Lung microvascular endothelial cell (primary cell): ENCODE measurements around the gene SNTG2. TPM values are rescaled to one million over a fixed set of nuclear protein-coding genes. Genes with fewer than 3 reads are reported as not detected.
A peak's percentile ranks its signal among the peaks of the same experiment; 100 is the strongest.

Source experiments
- DNase-seq, 2 donors: peaks; one replicate each; pipeline versions ENCODE4 v3.0.0 to v3.0.0-alpha.2; 2010; ENCODE audit warnings: low read depth in 2 of 2
- total RNA-seq: library from RNA; depleted of rRNA; stranded (reverse); fragments of >200 nt; gene quantifications from 2 replicates; pipeline ENCODE4 v1.2.1, GENCODE V29; 2014

Gene SNTG2
- total RNA-seq, 1 donor from 2014 or later, result 0.79 TPM

DNA sequence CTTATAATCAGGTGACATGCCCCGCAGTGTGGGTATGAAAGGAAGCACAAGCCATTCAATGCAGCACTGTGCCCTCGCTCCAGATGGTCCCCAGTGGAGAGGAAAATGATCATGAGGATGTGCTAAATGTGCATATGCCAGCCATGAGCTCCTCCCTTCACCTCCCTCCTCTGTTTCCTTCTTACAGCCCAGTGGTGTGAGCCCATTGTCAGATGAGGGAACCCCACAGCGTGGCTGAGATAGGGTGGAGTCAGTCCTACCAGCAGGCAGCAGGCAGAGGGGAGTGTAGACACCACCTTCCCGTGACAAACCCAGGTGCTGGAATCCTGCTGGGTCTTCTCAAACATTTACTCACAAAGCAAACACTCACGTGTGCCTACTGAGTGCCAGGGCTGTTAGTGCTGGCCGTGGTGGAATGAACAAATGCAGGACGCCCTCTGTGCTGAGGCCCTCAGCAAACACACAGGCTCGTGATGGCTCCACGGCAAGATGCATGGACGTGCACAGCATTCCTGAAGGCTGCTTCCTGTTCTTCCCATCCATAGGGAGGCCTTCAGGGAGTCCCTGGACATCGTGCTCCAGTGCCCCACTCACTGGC, 280.9 kb downstream of the SNTG2 start:
- DNase-seq, result no peak

DNA sequence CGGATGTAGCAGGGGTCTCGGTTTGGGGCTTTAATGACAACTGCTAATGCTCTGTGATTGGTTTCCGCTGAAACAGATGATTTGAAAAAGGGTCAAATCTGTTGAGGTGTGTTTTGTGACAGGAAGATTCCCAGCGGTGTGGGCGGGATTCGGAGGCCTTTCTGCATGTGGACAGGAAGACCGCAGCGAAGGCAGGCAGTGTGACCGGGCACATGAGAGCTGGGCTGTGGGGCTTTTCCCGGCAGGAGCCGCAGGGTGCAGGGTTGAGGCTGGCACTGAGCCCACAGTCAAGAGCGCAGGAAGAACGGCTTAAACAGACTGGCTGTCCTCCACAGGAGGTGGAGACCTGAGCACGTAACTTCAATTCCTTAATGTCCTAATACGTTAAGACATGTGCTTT, 282.6 kb downstream of the SNTG2 start:
- peak in 1 of 2 donors; percentile 22 for DNase-seq

GRCh38 chr2:1234731-1235308, 284.2 kb downstream of the SNTG2 start:
- peak in 1 of 2 donors; percentile 51 for DNase-seq

- DNase-seq, result no peak
Observed at GRCh38 chr2:1235806-1236205, 285.2 kb downstream of the SNTG2 start.

- DNase-seq, result no peak
Observed at GRCh38 chr2:1236606-1237005, 286.0 kb downstream of the SNTG2 start.

- DNase-seq, result no peak
Observed at GRCh38 chr2:1237783-1238182, 287.1 kb downstream of the SNTG2 start.

DNA sequence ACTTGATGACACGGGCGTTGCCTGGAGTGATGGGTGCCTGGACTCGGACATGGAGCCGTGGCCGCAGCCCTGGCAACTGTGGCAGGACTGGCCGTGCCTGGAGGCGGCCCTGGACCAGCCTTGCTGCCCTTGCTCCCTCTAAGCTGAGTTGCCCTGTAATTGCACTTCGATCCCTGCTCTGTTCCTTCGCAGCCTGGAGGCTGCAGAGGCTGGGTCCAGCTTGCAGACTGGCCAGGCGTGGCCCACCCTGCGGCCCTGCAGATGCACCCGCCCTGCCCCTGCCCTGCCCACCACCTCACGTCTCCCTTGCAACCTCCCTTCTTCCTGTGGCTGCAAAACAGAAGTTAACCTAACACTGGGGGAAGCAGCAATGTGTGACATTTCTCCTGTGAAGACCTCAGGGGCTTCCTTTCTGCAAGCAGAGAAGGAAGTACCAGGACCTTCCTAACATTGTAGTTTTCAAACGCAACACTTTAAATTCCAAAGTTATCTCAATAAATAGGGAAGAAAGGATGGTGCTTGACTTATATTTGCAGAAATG, 288.0 kb downstream of the SNTG2 start:
- DNase-seq, result no peak

DNA sequence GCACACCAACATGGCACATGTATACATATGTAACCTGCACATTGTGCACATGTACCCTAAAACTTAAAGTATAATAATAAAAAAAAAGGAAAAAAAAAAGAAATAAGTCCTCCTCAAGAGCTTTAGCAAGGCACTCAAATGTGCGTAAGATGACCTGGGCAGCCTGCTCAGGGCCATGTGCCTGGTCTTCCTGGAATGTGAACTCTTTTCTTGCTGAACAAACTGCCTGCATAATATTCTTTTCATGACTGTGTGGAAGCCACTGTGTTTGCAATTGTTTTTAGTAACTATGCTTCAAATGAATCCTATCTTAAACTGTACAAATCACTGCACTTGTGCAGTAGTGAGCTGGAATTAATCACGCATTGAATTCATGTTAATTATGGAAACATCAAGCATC, 294.5 kb downstream of the SNTG2 start:
- DNase-seq, result no peak

GRCh38 chr2:1246239-1246638, 295.6 kb downstream of the SNTG2 start:
- no peak for DNase-seq

- DNase-seq, result no peak
Observed at GRCh38 chr2:1246991-1247390, 296.3 kb downstream of the SNTG2 start.

- no peak for DNase-seq
Observed at GRCh38 chr2:1248187-1248586, 297.5 kb downstream of the SNTG2 start.

- DNase-seq, result no peak
Observed at GRCh38 chr2:1249897-1250687, 299.4 kb downstream of the SNTG2 start.

DNA sequence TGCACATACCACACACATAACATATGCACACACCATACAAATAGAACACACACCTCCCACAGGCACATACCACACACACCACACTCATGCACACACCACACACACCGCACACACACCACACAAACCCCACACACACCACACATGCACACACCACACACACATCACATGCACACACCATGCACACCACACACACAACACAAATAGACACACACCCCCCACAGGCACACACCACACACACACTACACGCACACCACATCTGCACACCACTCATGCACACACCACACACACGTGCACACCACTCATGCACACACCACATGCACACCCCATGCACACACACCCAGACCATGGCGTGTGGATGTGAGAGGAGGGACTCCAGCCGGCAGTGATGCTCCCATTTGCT, 300.9 kb downstream of the SNTG2 start:
- DNase-seq, result no peak

GRCh38 chr2:1253629-1254028, 303.0 kb downstream of the SNTG2 start:
- DNase-seq, result no peak

DNA sequence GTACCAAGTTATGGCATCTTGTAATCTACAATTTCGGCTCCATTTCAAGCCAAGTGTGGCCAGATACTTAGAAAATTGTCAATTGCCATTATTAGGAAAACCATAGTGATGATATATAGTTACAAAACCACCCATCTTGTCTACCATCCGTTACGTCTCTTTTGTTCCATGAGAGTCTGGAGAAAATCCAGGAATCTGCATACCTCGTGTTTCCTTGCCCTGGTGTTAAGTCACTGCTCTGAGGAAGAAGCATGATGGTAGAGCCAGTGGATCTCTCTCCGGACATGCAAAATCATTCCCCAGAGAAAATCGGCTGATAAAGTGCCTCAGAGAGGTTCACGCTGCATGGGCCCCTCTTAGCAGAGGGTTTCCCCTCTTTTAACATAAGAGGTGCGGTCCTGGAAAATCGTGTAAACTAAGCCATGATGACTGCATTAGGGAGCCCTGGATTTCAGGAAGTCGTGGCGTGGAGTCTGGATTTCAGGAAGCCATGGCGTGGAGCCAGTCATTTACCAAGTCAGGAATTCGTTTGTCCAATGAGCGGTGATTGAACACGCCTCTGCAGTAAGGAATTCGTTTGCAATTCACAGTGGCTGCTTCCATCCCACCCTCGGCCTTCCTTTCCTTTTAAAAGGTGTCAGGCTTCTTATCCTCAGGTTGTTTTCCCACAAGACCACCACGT, 304.2 kb downstream of the SNTG2 start:
- DNase-seq, result peak in 1 of 2 donors; percentile 3

DNA sequence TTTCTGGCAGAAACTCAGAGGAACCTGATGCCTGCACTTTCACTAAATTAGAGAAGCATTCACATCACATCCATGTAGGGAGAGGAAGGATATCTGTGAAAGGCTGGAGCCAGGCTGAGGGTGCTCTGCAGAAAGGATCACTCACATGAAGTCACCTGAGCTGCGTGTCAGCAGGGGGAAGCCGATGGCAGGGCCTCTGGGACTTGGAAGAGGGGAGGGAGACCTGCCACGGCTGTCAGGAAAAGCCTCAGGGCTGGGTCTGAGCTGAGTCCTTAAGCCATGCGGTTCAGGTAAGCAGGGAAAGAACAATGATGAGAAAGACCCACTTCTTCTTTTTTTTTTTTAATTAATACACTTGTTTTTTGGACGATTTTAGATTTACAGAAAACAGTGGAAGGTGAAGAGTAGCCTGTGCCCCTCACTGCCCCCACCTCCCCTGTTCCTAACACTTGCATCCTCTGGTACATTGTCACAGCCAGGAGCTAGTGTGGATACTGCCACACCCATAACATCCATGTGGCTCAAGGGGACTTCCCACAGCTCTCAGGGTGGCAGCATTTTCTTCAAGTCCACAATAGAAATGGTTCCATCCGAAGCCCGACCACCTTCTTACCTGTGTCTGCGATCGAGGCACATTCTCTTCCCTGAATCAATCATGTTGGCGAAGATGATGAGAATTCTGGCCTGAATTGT, 306.1 kb downstream of the SNTG2 start:
- DNase-seq, result no peak

DNA sequence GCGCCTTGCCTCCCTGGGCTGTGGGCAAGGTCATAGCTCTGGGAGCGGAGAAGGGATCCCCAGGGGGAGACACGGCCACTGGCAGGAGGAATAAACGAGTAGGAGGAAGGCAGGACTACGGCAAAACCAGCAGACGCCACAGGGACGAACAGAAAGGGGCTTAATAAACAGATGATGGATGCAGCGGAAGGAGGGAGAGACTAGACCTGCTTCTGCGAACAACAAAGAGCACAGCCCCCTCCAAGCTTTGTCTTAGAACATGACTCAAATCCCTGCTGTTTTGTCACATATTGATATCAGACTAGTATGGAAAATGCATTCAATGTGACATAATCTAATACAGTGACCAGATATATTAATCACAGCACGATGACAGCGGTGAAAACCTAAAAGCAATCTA, 306.7 kb downstream of the SNTG2 start:
- no peak for DNase-seq

DNA sequence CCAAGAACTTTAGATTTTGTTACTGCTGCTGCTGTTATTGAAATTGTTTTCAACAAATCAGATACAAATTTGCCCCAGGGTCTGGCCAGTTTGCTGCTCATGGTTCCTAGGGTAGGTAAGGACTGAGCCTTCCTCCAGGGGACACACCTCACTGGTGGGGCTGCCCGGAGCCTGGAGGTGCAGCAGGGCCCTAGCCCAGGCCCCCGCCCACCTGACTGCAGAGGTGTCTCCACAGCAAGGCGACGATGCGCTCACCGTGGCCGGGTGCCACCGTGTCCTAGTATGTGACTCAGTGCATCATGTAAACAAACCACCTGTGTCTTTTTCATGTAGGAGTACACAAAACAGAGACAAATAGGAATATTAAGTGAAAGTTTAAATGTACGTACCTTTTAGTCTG, 309.1 kb downstream of the SNTG2 start:
- DNase-seq, result no peak

GRCh38 chr2:1262609-1263008, 312.0 kb downstream of the SNTG2 start:
- DNase-seq, result no peak

DNA sequence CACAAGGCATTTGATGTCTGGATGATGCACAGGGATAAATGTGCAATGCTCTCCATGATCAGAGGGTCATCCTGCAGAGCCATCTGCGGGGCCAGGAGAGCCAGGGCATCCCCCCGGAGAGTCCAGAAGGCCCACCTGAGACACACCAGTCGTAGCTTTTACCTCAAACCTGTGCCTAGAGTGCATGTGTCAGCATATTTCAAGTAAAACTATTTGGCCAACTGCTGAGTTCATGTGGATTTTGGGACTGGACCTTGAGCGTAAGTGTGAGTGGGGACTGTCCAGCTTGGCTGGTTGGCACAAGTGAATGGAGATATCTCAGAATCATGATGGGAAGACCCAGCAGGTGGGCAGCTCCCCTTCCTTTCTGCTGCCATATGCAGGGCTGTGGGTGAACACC, 314.8 kb downstream of the SNTG2 start:
- DNase-seq, result no peak

DNA sequence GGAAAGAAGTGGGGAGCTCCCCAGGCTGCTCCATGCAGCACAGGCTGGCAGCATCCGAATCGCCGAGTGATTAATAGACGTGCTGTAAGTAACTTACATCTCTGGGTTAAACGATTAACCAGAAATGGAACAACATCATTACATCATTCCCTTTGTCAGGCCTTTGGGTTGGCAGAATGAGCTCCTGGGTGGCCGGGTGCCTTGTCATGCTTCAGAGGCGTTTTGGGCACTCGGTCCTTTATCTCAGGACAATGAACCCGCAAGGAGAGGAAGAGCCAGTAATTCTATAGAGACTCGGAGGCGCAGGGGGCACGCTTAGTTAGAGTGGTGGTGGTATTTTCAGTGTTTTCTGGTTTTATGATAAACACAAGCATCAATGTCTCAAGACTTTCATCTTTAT, 315.7 kb downstream of the SNTG2 start:
- no peak for DNase-seq

GRCh38 chr2:1268034-1268433, 317.4 kb downstream of the SNTG2 start:
- no peak for DNase-seq
